ENCODE results near the gene PLET1. TPM values are rescaled to one million over a fixed set of nuclear protein-coding genes. Genes with fewer than 3 reads are reported as not detected.

PLET1 gene
- total and polyA plus RNA-seq, 9 of the 15 experiments (the other 6 are each of a cell fraction or from before 2014, with no cell fraction given), result not detected

DNA sequence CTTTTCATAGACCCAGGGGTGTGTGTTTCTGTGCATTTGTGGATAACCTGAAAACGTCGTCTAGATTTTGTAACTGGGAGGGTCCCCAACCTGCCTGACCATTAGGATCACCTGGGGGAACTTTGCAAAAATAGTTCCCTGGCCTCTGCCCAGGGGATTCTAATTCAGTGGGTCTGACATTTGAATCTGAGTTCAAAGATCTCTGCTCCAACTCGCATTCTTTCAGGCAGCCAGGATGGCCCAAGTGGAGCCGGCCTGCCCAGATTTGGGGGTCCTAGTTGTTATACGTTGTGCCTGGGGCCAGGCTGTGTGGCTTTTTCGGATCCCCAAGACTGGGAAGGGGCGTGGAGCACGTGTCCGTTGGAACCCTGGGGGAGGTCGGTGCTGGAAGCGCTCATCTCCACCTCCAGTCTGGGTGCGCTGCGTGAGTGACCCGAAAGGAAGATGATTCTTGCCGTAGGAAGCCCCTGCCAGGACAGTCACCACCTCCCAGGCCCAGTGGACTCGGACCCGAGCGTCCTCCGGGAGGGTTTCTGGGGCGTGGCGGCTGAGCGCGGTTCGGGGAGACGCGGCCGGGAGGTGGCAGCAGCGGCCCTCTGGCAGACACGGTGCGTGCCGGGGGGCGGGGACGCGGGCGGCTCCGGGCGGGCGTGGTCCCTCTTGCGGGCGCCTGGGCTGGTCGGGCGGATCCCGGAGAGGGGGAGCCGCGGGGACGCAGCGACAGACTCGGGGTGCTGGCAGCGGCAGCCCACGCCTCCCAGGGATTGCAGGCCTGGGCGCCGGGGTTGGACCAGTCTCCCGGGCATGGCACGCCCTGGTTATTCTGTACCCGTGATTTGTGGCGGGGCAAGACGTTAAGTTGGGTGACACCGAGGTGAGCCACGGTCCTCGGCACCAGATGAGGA is 29.2 kb upstream of the PLET1 start (continued):
- TF ChIP-seq HNRNPLL (IDR thresholded peaks at IDR 0.05; ENCODE audit: low read depth, low read length, poor library complexity, severe bottlenecking) (no peak), ATF1 (CRISPR knock-in tag; IDR thresholded peaks at IDR 0.05) (no peak), ATF1 (tag; IDR thresholded peaks at IDR 0.05) (peak; percentile 45; the same call in 1 of the 2 replicates), ZNF431 (CRISPR knock-in tag; IDR thresholded peaks at IDR 0.05) (no peak), RCOR1 (IDR thresholded peaks at IDR 0.05; ENCODE audit: borderline replicate concordance in 1 of 2, low read depth in 2 of 2, low read length in 2 of 2) (no peak; a peak in 1 of 4 replicates), ZNF124 (CRISPR knock-in tag; IDR thresholded peaks at IDR 0.05) (no peak), CREB1 (IDR thresholded peaks at IDR 0.05) (no peak), CREB1 (CRISPR knock-in tag; IDR thresholded peaks at IDR 0.05) (peak; percentile 47; the same call in 1 of the 2 replicates), CHD2 (IDR thresholded peaks at IDR 0.05; ENCODE audit: low read depth, low read length) (no peak), KDM4B (IDR thresholded peaks at IDR 0.05; ENCODE audit: borderline replicate concordance in 2 of 2, low read depth in 1 of 2) (0 out of 4 replicates have a peak, but pooled peaks of 1 of the 2 experiments have one; percentile 52), SMC3 (conservative IDR thresholded peaks at IDR 0.05; ENCODE audit: insufficient read depth, low read depth, low read length) (peak; percentile 87), ILF3 (IDR thresholded peaks at IDR 0.05; ENCODE audit: borderline replicate concordance) (peak; percentile 72; the same call in 1 of the 2 replicates), DMBX1 (CRISPR knock-in tag; IDR thresholded peaks at IDR 0.05; ENCODE audit: borderline replicate concordance) (no peak), KDM1A (IDR thresholded peaks at IDR 0.05) (peak in 1 of 2 experiments; percentile 11; a peak in 1 of 4 replicates), TARDBP (IDR thresholded peaks at IDR 0.05) (no peak), ZNF232 (CRISPR knock-in tag; IDR thresholded peaks at IDR 0.05) (no peak)
- TF ChIP-seq, protein P1, sequence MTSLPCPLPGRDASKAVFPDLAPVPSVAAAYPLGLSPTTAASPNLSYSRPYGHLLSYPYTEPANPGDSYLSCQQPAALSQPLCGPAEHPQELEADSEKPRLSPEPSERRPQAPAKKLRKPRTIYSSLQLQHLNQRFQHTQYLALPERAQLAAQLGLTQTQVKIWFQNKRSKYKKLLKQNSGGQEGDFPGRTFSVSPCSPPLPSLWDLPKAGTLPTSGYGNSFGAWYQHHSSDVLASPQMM (CRISPR knock-in tag; IDR thresholded peaks at IDR 0.05), result no peak
- TF ChIP-seq, protein P2, sequence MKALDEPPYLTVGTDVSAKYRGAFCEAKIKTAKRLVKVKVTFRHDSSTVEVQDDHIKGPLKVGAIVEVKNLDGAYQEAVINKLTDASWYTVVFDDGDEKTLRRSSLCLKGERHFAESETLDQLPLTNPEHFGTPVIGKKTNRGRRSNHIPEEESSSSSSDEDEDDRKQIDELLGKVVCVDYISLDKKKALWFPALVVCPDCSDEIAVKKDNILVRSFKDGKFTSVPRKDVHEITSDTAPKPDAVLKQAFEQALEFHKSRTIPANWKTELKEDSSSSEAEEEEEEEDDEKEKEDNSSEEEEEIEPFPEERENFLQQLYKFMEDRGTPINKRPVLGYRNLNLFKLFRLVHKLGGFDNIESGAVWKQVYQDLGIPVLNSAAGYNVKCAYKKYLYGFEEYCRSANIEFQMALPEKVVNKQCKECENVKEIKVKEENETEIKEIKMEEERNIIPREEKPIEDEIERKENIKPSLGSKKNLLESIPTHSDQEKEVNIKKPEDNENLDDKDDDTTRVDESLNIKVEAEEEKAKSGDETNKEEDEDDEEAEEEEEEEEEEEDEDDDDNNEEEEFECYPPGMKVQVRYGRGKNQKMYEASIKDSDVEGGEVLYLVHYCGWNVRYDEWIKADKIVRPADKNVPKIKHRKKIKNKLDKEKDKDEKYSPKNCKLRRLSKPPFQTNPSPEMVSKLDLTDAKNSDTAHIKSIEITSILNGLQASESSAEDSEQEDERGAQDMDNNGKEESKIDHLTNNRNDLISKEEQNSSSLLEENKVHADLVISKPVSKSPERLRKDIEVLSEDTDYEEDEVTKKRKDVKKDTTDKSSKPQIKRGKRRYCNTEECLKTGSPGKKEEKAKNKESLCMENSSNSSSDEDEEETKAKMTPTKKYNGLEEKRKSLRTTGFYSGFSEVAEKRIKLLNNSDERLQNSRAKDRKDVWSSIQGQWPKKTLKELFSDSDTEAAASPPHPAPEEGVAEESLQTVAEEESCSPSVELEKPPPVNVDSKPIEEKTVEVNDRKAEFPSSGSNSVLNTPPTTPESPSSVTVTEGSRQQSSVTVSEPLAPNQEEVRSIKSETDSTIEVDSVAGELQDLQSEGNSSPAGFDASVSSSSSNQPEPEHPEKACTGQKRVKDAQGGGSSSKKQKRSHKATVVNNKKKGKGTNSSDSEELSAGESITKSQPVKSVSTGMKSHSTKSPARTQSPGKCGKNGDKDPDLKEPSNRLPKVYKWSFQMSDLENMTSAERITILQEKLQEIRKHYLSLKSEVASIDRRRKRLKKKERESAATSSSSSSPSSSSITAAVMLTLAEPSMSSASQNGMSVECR (CRISPR knock-in tag; IDR thresholded peaks at IDR 0.05), result peak; percentile 52; the same call in 1 of the 2 replicates
- TF ChIP-seq, protein P3, sequence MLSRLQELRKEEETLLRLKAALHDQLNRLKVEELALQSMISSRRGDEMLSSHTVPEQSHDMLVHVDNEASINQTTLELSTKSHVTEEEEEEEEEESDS (CRISPR knock-in tag; IDR thresholded peaks at IDR 0.05), result no peak
- TF ChIP-seq, protein P4, sequence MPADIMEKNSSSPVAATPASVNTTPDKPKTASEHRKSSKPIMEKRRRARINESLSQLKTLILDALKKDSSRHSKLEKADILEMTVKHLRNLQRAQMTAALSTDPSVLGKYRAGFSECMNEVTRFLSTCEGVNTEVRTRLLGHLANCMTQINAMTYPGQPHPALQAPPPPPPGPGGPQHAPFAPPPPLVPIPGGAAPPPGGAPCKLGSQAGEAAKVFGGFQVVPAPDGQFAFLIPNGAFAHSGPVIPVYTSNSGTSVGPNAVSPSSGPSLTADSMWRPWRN (IDR thresholded peaks at IDR 0.05; ENCODE audit: low read depth), result no peak
